RWPE1 (cell line): Measurements from ENCODE around the gene CDC34.

ENCODE experiments used
- CTCF ChIA-PET: fragments of 350-600 bp; sonication (Branson Sonifier 250); formaldehyde crosslinking; extraction: SDS; loops from one replicate; lab custom pipeline; 2021; lab: Yijun Ruan, JAX
- POLR2A ChIA-PET: fragments of 400-600 bp; formaldehyde crosslinking; extraction: SDS; loops from one replicate; lab custom pipeline; 2020; ENCODE audit warnings: antibody characterized with exemption; ENCODE audit not compliant: low non-redundant PET; lab: Yijun Ruan, JAX
- DNase-seq: peaks from one replicate; pipeline ENCODE4 v3.0.0; 2012; ENCODE audit warnings: low spot score
- H3K27ac ChIP-seq: fragments of 450-650 bp; 2 replicates; pipeline ENCODE4 v1.5.1; 2017
- CTCF ChIP-seq: fragments of 450-650 bp; conservative IDR thresholded peaks from 2 replicates; pipeline ENCODE4 v1.5.1; 2017; ENCODE audit warnings: low read depth, mild to moderate bottlenecking

Gene CDC34

GRCh38 chr19:485583-486236, 45.9 kb upstream of the CDC34 start:
- no peak overlapping the region for H3K27ac ChIP-seq
- TF ChIP-seq CTCF = no peak
- no peak for DNase-seq
- ChIA-PET CTCF (interaction anchor here (0.6 to 0.9 kb wide), 3 partner anchors 12 to 111 kb away, joined by 3 read pairs; no protein-coding TSS in a partner anchor), POLR2A (interaction anchor here (0.8 kb wide), 1 partner anchor 141 kb away, joined by 3 read pairs; the partner anchor contains the start of gene MIER2)

- ChIA-PET CTCF (interaction anchor here (0.6 kb wide), 1 partner anchor 13 kb away, joined by 3 read pairs; no protein-coding TSS in a partner anchor), POLR2A (no interaction called here)
- peak overlapping the region; percentile 87 for H3K27ac ChIP-seq
- DNase-seq = peak; percentile 94
- TF ChIP-seq CTCF = no peak
Measured at GRCh38 chr19:488505-489417, 42.8 kb upstream of the CDC34 start.

- no peak for DNase-seq
- ChIA-PET POLR2A (no interaction called here), CTCF (interaction anchor here (0.6 kb wide), 1 partner anchor 731 kb away, joined by 3 read pairs; no protein-coding TSS in a partner anchor)
- TF ChIP-seq CTCF = no peak
- H3K27ac ChIP-seq = peak overlapping the region; percentile 87
Measured at GRCh38 chr19:489418-490196, 42.0 kb upstream of the CDC34 start.

GRCh38 chr19:491146-491741, 40.3 kb upstream of the CDC34 start:
- TF ChIP-seq CTCF = no peak
- CTCF ChIA-PET = interaction anchor here (0.7 kb wide), 1 partner anchor 19 kb away, joined by 4 read pairs; no protein-coding TSS in a partner anchor
- H3K27ac ChIP-seq = peak overlapping the region; percentile 87
- DNase-seq = no peak
- POLR2A ChIA-PET = no interaction called here

- POLR2A ChIA-PET = no interaction called here
- no peak for DNase-seq
- no peak overlapping the region for H3K27ac ChIP-seq
- CTCF ChIA-PET = no interaction called here
- TF ChIP-seq CTCF = no peak
Measured at GRCh38 chr19:492091-492531, 39.4 kb upstream of the CDC34 start.
